HEK293 (cell line): ENCODE measurements around the gene PSRC1.

Experiments
- KLF10 ChIP-seq: fragments of 450-650 bp; IDR thresholded peaks from 2 replicates; pipeline ENCODE4 v1.5.1; 2018; ENCODE audit warnings: missing biosample characterization, mild to moderate bottlenecking, missing genetic modification characterization
- ZNF140 ChIP-seq: fragments of 450-650 bp; formaldehyde crosslinking; IDR thresholded peaks from 2 replicates; pipeline ENCODE4 v1.5.1; 2016; ENCODE audit warnings: missing biosample characterization, missing genetic modification characterization
- ZNF366 ChIP-seq: fragments of 450-650 bp; formaldehyde crosslinking; conservative IDR thresholded peaks from 2 replicates; pipeline ENCODE4 v1.5.1; 2016; ENCODE audit warnings: missing biosample characterization, missing genetic modification characterization
- TF ChIP-seq, protein P1 (sequence below): fragments of 450-650 bp; formaldehyde crosslinking; IDR thresholded peaks from 2 replicates; pipeline ENCODE4 v1.5.1; 2016; ENCODE audit warnings: missing biosample characterization, missing genetic modification characterization

DNA sequence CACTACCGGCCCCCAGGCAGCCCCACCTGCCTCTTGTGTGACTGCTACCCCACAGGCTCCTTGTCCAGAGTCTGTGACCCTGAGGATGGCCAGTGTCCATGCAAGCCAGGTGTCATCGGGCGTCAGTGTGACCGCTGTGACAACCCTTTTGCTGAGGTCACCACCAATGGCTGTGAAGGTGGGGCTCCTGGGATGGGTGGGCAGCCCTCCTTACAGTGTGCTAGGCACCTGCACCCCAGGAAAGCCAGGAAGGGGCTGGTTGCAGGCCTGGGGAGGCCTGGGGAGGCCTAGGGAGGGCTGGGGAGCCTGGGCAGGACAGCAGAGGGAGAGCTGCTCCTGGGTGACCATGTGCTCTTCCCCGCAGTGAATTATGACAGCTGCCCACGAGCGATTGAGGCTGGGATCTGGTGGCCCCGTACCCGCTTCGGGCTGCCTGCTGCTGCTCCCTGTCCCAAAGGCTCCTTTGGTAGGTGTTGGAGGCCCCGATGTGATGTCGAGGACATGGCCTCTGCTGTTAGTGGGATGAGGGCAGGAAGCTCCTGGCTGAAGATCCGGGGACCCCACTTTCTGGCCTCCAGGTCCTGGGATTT lies 17.1 kb downstream of the PSRC1 start:
- TF ChIP-seq ZNF140 (tag by site-specific recombination): no peak
- TF ChIP-seq KLF10 (tag by site-specific recombination): no peak
- TF ChIP-seq, protein P1, sequence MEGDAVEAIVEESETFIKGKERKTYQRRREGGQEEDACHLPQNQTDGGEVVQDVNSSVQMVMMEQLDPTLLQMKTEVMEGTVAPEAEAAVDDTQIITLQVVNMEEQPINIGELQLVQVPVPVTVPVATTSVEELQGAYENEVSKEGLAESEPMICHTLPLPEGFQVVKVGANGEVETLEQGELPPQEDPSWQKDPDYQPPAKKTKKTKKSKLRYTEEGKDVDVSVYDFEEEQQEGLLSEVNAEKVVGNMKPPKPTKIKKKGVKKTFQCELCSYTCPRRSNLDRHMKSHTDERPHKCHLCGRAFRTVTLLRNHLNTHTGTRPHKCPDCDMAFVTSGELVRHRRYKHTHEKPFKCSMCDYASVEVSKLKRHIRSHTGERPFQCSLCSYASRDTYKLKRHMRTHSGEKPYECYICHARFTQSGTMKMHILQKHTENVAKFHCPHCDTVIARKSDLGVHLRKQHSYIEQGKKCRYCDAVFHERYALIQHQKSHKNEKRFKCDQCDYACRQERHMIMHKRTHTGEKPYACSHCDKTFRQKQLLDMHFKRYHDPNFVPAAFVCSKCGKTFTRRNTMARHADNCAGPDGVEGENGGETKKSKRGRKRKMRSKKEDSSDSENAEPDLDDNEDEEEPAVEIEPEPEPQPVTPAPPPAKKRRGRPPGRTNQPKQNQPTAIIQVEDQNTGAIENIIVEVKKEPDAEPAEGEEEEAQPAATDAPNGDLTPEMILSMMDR (tag by site-specific recombination): no peak
- TF ChIP-seq ZNF366 (tag by site-specific recombination): no peak
